ENCODE data around the gene GRM3.
"Not testable (repeated sequence)": the region's sequence is repeated elsewhere in the genome, so short reads cannot be mapped to it uniquely, and the experiment has no call there.

GRM3 gene

GRCh38 chr7:86643561-86644281, at the start of gene GRM3:
Gene GRM3 (plus strand): TSS chr7:86643909. CDS start chr7:86765146, 121,237 bp downstream.
- CTCF ChIA-PET = no interaction called here

DNA sequence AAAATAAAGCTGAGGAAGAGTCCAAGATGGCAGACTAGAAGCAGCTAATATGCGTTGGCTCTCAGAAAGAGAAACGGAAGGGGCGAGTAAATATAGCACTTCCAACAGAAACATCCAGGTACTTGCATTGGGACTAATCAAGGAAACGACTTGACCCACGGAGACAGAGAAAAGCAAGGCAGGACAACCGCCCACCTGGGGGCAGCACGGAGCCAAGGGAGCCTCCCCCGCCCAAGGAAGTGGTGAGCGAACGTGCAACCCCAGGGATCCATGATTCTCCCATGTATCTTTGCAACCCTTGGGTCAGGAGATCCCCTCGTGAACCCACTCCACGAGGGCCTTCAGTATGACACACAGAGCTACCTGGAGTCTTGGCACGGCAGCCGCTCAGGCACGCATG, 45.4 kb upstream of the GRM3 start:
- CTCF ChIA-PET = no interaction called here
- Mint-ChIP-seq H3K4me3 (no peak overlapping the region), H3K27me3 (no peaks in the 10 kb centered on the region)

More at GRCh38 chr7:86643561-86644281, at the start of gene GRM3:
- DNase-seq = no peak
- peaks cover 22% of the 10 kb centered on the region for H3K27me3 Mint-ChIP-seq
- no peaks in the 10 kb centered on the region for H3K9me3 Mint-ChIP-seq
- H3K4me3 Mint-ChIP-seq = no peak within 1 kb of the TSS
- H3K36me3 Mint-ChIP-seq = no peaks in the 10 kb centered on the region
- H3K4me1 Mint-ChIP-seq = no peaks in the 10 kb centered on the region
- H3K27ac Mint-ChIP-seq = peak within 1 kb of the TSS; percentile 67

DNA sequence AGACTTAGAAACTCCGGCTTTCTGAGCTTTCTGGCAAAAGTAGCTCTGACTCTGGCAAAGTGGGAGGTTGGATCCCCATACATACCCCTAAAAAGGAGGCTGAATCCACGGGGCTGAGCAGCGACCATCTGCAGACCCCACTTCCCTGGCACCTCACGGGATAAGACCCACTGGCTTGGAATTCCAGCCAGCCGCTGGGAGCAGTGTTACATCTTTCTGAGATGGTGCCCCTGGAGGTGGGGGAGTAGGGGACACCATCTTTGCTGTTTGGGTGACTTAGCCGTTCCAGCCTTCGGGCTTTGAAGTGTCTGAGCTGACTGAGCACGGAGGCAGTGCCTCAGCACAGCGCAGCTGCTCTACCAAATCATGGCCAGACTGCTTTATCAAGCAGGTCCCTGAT, 45.0 kb upstream of the GRM3 start:
- H3K4me1 Mint-ChIP-seq = no peaks in the 10 kb centered on the region
- H3K9me3 Mint-ChIP-seq = peaks cover 6% of the 10 kb centered on the region
- DNase-seq = no peak
- H3K4me3 Mint-ChIP-seq = no peak overlapping the region
- CTCF ChIA-PET = no interaction called here
- H3K36me3 Mint-ChIP-seq = no peaks in the 10 kb centered on the region
- H3K27me3 Mint-ChIP-seq = no peaks in the 10 kb centered on the region
- no peak overlapping the region for H3K27ac Mint-ChIP-seq

More for the DNA sequence above, 45.4 kb upstream of the GRM3 start:
- Mint-ChIP-seq H3K27ac (no peak overlapping the region), H3K36me3 (no peaks in the 10 kb centered on the region), H3K9me3 (peaks cover 6% of the 10 kb centered on the region), H3K4me1 (no peaks in the 10 kb centered on the region)
- DNase-seq = no peak

GRCh38 chr7:86600506-86601290, 43.0 kb upstream of the GRM3 start:
- Mint-ChIP-seq H3K4me3 (no peak overlapping the region), H3K36me3 (no peaks in the 10 kb centered on the region), H3K27me3 (no peaks in the 10 kb centered on the region), H3K4me1 (no peaks in the 10 kb centered on the region), H3K9me3 (peaks cover 6% of the 10 kb centered on the region), H3K27ac (no peak overlapping the region)
- CTCF ChIA-PET = no interaction called here
- no peak for DNase-seq

DNA sequence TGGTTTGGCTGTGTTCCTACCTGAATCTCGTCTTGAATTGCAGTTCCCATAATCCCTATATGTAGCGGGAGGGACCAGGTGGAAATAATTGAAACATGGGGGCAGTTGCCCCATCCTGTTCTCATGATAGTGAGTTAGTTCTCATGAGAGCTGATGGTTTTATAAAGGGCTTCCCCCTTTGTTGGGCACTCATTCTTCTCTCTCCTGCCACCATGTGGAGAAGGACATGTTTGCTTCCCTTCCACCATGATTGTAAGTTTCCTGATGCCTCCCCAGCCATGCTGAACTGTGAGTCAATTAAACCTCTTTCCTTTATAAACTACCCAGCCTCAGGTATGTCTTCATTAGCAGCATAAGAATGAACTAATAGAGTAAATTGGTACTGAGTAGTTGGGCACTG, 28.0 kb upstream of the GRM3 start:
- H3K4me1 Mint-ChIP-seq, CTCF ChIA-PET, H3K27me3 Mint-ChIP-seq, H3K4me3 Mint-ChIP-seq, DNase-seq, H3K27ac Mint-ChIP-seq, H3K36me3 Mint-ChIP-seq: not testable (repeated sequence)
- peaks cover 10% of the 10 kb centered on the region for H3K9me3 Mint-ChIP-seq

DNA sequence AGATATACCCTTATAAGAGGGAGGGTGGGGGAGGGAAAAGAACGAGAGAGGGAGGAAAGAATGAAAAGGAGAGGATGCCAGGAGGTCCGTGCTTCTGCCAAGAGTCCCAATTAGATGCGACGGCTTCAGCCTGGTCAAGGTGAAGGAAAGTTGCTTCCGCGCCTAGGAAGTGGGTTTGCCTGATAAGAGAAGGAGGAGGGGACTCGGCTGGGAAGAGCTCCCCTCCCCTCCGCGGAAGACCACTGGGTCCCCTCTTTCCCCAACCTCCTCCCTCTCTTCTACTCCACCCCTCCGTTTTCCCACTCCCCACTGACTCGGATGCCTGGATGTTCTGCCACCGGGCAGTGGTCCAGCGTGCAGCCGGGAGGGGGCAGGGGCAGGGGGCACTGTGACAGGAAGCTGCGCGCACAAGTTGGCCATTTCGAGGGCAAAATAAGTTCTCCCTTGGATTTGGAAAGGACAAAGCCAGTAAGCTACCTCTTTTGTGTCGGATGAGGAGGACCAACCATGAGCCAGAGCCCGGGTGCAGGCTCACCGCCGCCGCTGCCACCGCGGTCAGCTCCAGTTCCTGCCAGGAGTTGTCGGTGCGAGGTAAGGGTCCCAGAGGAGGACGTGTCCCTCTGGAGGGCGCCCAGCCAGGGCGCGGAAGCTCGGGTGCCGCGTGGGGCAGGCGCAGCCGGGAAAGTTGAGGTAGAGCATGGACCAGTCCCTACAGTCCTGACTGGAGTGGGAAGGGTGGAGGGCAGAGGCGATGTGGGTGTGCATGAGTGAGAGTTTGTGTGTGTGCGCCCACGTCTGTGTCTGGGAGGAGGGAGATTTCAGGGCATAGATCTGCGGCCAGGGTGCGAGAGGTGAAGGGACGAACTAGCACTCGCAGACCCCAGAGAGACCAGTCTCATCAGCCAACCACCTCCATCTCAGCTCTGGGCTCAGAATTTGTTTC, 844 bp downstream of the GRM3 start:
- no peak for DNase-seq
- no peak overlapping the region for H3K4me3 Mint-ChIP-seq
- H3K9me3 Mint-ChIP-seq = no peaks in the 10 kb centered on the region
- H3K4me1 Mint-ChIP-seq = no peaks in the 10 kb centered on the region
- CTCF ChIA-PET = no interaction called here
- no peak overlapping the region for H3K27ac Mint-ChIP-seq
- H3K27me3 Mint-ChIP-seq = peaks cover 22% of the 10 kb centered on the region
- no peaks in the 10 kb centered on the region for H3K36me3 Mint-ChIP-seq

DNA sequence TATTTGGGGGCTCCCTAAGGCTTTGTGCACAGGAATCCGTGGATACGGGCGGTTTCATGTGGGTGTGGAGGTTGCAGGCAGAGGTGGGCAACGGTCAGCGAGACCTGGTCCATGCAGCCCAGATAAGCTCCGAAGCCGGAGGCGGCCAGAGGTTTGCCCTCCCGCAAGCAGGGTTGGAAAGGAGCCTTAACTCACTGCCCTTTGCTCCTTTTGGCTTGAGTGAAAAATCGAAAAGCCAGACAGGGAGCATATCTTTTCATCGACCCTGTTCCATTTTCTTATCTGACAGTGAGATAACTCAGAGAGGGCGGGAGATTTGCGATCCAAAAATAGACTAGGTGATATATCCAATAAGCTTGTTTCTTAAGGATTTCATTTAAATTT, 1.5 kb downstream of the GRM3 start:
- H3K36me3 Mint-ChIP-seq = no peaks in the 10 kb centered on the region
- H3K4me1 Mint-ChIP-seq = no peaks in the 10 kb centered on the region
- H3K4me3 Mint-ChIP-seq = no peak overlapping the region
- CTCF ChIA-PET = no interaction called here
- H3K27ac Mint-ChIP-seq = no peak overlapping the region
- H3K27me3 Mint-ChIP-seq = peaks cover 22% of the 10 kb centered on the region
- no peak for DNase-seq
- no peaks in the 10 kb centered on the region for H3K9me3 Mint-ChIP-seq

DNA sequence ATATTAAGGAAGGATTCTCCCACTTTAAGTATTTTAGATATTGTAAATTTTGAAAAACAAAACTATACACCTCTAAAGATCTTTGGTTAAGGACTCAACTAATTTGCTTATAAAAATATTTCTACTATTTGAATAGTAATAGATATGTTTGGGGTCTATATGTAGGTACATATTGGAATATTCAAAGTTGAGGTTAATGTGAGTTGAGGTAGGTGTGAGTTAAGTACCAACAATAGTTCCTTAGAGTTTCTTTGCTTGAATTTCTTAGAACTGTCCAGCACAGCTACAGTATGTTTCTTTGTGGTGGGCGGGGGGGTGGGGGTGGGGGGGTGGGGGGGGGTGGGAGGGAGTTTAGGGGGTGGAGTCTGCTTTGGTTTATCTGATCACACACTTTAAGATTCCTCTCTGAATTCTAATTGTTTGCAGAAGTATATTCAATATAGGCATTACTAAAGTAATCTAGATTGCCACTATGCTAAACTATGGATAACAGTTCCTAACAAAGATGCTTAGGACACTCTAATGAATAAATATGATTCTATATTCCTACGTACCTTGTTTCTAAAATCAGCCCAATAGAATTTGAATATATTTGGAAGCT, 2.1 kb downstream of the GRM3 start:
- Mint-ChIP-seq H3K4me1 (no peaks in the 10 kb centered on the region), H3K9me3 (no peaks in the 10 kb centered on the region), H3K36me3 (no peaks in the 10 kb centered on the region), H3K4me3 (no peak overlapping the region), H3K27me3 (peaks cover 22% of the 10 kb centered on the region), H3K27ac (no peak overlapping the region)
- DNase-seq = no peak
- CTCF ChIA-PET = no interaction called here

- Mint-ChIP-seq H3K27ac (no peak overlapping the region), H3K4me1 (no peaks in the 10 kb centered on the region), H3K27me3 (peaks cover 22% of the 10 kb centered on the region), H3K9me3 (no peaks in the 10 kb centered on the region), H3K36me3 (no peaks in the 10 kb centered on the region), H3K4me3 (no peak overlapping the region)
- no peak for DNase-seq
- CTCF ChIA-PET = no interaction called here
Measured at GRCh38 chr7:86647385-86648094, 3.8 kb downstream of the GRM3 start.

DNA sequence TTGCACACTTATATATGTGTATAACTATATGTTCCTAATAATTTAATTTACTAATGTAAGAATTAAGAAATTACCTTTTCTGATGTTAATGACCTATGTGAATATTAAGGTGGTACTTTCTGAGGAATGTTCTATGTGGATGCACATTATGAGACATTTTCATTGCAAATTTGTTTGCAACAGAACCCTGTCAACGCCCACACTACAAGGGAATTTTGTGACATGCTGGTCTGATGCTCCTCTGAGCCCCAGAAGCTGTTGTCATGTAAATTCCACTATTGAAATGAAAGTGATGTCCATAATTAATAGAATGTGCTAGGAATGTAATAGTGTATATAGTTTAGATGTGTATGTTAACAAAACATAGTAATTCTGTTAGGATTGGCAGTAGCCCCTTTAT, 4.5 kb downstream of the GRM3 start:
- CTCF ChIA-PET = no interaction called here

DNA sequence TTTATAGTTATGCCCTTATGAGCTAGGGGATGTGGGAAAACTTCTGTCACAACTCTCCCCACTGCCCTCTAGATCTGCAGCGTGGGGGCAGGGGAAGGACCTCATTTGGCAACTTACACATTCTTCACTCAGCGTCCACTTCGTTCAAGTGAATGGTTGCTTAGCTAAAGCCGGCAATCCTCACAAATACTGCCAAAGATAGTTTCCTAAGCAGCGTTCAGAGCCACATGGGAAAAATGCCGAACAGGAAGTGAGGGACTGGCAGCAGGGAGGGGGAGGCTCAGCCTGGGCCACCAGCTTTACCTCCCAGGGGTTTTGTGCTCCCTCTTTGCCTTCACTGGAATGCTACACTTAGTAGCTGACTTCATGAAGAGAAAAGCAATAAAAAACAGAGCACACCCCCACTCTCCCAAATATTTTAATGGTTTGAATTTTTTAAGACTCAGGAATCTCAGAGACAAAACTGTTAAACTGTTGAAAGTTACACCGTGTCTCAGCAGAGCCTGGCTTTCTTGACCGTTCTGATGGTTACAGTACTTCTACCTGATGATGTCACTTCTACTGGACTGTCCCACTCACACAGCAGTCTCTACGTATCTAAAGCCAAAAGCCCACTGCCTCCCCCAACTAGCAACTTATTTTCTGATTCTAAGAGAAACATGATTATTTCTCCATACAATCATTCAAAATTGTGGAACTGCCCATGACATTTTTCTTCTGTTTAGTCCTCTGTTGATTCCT, 10.4 kb downstream of the GRM3 start:
- H3K4me3 Mint-ChIP-seq = no peak overlapping the region
- H3K9me3 Mint-ChIP-seq = no peaks in the 10 kb centered on the region
- no peaks in the 10 kb centered on the region for H3K27me3 Mint-ChIP-seq
- H3K4me1 Mint-ChIP-seq = no peaks in the 10 kb centered on the region
- no peak overlapping the region for H3K27ac Mint-ChIP-seq
- CTCF ChIA-PET = no interaction called here
- no peak for DNase-seq
- no peaks in the 10 kb centered on the region for H3K36me3 Mint-ChIP-seq

More for the DNA sequence above, 4.5 kb downstream of the GRM3 start:
- Mint-ChIP-seq H3K4me3 (no peak overlapping the region), H3K27me3 (peaks cover 22% of the 10 kb centered on the region), H3K27ac (no peak overlapping the region), H3K36me3 (no peaks in the 10 kb centered on the region), H3K4me1 (no peaks in the 10 kb centered on the region), H3K9me3 (no peaks in the 10 kb centered on the region)
- DNase-seq = no peak

GRCh38 chr7:86657948-86658347, 14.2 kb downstream of the GRM3 start:
- H3K4me1 Mint-ChIP-seq = no peaks in the 10 kb centered on the region

DNA sequence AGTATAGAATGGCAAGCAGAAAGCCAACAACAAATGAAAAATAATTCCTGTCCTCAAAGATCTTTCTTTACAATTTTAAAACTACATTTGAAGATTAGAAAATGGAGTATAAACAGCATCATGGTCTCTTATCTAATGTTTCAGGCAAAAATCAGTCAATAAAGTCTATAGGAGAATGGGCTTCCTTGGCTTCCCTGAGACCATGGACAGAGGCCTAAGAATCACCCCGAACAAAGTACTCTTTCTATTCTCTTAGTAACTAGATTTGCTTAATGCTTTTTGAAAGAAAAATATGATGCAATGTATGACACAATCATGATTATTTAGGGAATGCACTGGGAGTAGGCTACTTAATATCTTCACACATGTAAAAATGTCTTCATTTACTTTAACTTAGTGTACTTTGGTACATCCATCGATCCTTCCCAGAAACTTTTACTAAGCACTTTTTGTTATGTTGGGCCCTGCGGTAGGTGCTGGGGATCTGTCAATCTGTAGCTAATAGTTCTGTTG, 17.3 kb downstream of the GRM3 start:
- Mint-ChIP-seq H3K4me1 (no peaks in the 10 kb centered on the region), H3K4me3 (no peak overlapping the region), H3K36me3 (no peaks in the 10 kb centered on the region), H3K27me3 (no peaks in the 10 kb centered on the region), H3K27ac (no peak overlapping the region), H3K9me3 (no peaks in the 10 kb centered on the region)
- DNase-seq = no peak
- CTCF ChIA-PET = no interaction called here

More at GRCh38 chr7:86657948-86658347, 14.2 kb downstream of the GRM3 start:
- H3K27ac Mint-ChIP-seq = no peak overlapping the region
- no peaks in the 10 kb centered on the region for H3K27me3 Mint-ChIP-seq
- no peaks in the 10 kb centered on the region for H3K9me3 Mint-ChIP-seq
- H3K4me3 Mint-ChIP-seq = no peak overlapping the region
- DNase-seq = no peak
- H3K36me3 Mint-ChIP-seq = no peaks in the 10 kb centered on the region
- CTCF ChIA-PET = no interaction called here

Data from activated naive CD4-positive, alpha-beta T cell treated with anti-CD3 and anti-CD28 coated beads, Interleukin-2, amount 10 ng/mL, durations not matched to agents 7 days and 5 days (primary cell).